ENCODE data around the gene HOXC13.

The HOXC13 gene

DNA sequence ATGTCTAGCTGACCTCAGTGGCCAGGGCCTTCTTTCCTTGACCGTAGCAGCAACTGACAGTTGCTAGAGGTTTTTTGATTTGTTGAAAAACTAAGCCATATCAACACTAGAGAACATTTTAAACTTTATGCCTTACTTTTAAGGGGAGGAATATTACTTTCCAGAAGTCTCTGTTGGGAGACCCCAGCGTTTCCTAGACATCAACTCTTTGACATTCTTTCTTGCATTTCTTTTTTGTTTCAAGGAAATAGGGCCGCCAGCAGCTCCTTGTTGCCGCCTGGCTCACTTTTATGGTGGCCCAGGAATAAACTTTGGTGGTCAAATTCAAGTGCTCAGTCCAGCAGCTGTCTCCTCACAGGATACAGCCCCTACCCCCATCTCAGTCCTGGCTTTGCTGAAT lies 31.8 kb downstream of the HOXC13 start:
- DNase-seq (ENCODE audit: low read depth, low spot score) = no peak

DNA sequence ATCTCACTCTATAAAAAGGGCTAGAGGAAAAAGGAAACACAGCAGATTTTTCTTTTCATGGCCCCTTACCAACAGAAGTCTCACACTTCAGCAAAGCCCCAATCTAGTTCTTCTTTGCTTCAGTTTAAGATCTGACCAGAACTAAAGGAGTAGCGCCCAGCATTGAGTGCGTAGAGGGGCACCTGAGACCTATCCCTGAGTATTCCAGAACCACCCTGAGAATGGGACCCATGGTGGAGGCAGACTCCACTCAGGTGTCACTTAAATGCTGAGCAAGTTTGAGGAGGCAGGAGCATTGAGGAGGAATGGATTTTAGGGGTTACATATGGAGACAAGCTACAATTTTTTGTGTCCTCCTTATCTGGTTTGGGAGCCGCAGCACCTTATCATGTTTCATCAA lies 32.5 kb downstream of the HOXC13 start:
- DNase-seq (ENCODE audit: low read depth, low spot score) = no peak

DNA sequence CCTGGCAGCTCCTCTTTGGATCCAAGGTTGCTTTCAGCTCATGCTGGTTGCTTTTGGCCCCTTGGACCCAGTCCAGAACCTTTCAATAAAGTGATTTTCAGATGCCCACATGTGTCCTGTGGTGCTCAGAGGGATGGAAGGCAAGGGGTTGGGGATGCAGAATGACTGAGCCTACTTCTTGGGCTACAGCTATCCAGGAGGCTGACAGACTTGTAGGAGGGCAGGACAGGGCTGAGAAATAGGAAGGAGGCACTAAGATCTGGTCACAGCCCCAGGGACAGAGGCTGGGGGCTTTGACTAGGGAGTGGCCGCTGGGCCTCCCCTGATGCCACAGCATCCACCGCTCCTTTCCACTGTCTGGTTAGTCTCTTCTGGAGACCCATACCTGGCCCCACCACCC lies 33.1 kb downstream of the HOXC13 start:
- DNase-seq (ENCODE audit: low read depth, low spot score) = no peak

DNA sequence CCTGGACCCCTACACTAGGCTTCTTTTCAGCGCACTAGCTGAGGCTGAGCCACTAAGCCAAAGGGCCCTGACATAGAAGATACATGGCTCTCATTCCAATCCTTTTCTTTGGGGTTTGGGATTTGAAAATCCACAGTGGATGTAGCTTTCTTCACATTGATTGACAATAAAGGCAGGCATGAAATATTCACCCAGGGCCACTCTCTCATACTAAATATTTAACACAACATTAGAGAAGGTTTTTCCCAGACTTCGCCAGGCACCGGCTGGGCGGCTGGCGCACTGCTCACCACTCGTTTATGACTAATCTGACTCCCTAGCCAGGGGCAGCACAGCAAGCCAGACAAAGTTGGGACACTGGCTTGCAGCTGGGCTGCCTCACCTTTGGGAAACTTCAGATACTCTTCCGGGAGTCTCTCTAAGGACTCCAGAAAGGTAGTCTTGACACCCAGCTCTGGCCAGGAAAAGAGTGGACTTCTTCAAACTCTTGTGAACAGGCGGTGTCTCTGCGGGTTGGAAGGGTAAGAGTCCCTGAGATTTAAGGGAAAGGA lies 33.6 kb downstream of the HOXC13 start:
- no peak for DNase-seq (ENCODE audit: low read depth, low spot score)

DNA sequence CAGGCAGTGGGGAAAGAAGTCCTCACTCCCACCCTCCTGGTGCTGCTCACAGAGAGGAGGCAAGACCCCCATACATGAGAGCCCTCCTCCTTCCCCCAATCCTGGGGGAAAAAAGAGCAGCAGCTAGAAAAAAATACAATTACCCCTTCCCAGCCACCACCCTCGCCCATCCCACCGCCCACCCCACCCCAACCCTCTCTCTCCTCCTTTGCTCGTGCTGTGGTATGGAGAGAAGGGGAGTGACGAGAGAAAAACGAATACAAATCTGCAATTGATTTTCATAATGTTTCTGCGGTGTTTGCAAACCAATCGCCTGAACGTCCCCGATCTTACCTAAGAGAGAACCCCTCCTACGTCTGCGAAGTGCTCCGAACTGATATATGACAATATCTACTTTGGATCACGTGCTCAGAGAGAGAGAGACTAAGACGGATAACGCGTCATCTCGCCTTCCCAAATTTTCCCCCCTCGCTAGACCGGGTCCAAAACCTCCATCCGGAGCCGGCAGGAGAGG lies 34.1 kb downstream of the HOXC13 start, which contains the start of gene HOXC11:
HOXC11 (plus strand) TSS at position 405 of the 514 bp plus-strand sequence. CDS start 116 bp downstream, outside the sequence.
- DNase-seq (ENCODE audit: low read depth, low spot score) = no peak

DNA sequence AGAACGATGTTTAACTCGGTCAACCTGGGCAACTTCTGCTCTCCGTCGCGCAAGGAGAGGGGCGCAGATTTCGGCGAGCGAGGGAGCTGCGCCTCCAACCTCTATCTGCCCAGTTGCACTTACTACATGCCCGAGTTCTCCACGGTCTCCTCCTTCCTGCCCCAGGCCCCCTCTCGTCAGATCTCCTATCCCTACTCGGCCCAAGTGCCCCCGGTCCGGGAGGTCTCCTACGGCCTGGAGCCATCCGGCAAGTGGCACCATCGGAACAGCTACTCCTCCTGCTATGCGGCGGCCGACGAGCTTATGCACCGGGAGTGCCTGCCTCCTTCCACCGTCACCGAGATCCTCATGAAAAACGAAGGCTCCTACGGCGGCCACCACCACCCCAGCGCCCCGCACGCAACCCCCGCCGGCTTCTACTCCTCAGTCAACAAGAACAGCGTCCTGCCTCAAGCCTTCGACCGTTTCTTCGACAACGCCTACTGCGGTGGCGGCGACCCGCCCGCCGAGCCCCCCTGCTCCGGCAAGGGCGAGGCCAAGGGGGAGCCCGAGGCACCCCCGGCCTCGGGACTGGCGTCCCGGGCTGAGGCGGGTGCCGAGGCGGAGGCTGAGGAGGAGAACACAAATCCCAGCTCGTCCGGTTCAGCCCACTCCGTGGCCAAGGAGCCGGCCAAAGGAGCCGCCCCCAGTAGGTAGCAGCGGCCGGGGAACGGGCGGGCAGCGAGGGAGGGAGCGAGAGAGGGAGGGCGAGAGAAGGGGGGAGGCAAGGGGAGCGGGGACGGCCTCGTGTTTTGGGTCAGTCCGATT lies 34.8 kb downstream of the HOXC13 start:
- no peak for DNase-seq (ENCODE audit: low read depth, low spot score)

DNA sequence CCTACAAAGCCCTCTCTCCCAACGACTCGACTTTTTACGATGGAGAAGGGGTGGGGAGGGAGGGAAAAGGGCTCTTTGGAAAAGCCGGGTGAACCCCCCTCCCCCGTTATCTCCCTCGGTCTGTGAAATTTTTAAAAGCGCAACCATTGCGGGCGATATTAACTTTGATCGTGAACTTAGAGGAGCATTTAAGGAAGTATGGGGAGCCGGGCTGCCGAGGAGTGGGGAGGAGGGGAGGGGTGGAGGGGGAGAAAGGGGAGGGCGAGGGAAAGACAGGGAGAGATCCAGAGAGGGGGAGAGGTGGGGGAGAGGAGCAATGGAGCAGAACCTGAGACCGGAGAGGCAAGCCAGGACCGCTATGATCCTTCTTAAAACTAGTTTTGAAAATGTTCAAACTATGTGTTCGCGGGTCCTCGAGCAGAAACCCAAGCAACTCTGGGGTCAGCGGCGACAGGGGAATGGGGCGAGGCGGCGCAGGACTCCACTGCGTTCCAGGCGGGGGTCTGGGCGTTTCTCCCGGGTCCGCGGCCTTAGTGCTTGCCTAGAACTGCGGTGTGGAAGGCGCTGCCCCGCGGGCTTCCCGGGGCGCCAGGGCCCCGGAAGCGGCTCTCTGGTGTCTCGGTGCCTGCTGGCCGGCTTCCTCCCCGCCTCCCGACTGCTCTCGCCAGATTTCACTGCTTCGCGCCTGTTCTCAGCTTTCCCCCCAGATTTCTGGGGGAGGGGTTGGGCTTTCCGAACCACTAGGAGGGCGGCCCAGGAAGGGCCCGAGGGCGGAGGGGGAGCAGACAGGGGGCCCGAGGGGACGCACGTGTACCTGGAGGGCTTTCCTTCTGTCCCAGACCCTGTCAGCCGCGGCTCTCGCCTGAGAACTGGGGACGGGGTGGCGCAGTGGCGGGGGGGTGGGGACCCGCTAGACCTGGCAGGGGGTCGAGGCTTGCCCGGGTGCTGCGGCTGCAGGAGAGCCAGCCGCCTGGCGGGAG lies 35.7 kb downstream of the HOXC13 start, which contains the start of gene HOTAIR:
HOTAIR (minus strand) TSS at position 871 of the 980 bp plus-strand sequence.
- DNase-seq (ENCODE audit: low read depth, low spot score) = no peak

DNA sequence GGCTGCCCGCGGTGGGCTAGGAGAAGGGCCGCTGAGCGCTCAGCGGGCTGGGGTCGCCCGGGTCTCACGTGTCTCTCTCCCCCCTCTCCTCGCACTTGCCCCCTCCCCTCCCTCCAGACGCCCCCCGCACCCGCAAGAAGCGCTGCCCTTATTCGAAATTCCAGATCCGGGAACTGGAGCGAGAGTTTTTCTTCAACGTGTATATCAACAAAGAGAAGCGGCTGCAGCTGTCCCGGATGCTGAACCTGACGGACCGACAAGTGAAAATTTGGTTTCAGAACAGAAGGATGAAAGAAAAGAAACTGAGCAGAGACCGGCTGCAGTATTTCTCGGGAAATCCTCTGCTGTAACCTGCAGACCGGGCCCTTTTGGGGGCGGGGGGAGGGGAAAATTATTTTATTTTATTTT lies 36.4 kb downstream of the HOXC13 start:
- no peak for DNase-seq (ENCODE audit: low read depth, low spot score)

DNA sequence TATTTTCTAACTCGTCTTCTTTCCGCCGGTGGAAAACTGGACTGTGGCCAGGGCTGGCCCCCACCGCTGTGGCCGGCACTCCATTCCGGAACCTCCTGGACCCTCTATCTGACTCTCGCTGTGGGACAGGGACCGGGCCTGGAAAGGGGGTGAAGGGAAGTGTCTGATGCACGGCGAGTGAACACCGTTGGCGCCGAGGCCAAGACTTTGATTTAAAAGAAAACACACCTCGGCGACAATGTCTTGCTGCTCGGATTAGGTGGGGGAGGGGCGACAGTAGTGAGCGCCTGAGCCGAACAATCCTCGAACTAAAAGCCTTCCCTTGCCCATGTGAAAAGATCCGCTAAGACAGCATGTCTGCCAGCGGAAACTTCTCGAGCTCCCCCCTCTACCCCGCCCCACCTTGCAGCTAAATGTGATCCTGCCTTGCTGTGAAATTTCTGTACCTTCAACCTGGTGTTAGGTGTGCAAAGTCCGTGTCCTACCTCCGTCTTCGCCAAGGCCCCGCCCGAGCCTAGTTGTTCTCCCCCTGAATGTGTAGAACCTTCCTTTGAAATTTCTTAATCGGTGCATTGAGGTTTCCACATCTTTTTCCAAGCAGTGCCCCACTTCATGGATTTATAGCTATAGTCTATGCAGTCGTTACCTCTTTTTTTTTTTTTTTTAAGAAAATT lies 37.0 kb downstream of the HOXC13 start:
- no peak for DNase-seq (ENCODE audit: low read depth, low spot score)

DNA sequence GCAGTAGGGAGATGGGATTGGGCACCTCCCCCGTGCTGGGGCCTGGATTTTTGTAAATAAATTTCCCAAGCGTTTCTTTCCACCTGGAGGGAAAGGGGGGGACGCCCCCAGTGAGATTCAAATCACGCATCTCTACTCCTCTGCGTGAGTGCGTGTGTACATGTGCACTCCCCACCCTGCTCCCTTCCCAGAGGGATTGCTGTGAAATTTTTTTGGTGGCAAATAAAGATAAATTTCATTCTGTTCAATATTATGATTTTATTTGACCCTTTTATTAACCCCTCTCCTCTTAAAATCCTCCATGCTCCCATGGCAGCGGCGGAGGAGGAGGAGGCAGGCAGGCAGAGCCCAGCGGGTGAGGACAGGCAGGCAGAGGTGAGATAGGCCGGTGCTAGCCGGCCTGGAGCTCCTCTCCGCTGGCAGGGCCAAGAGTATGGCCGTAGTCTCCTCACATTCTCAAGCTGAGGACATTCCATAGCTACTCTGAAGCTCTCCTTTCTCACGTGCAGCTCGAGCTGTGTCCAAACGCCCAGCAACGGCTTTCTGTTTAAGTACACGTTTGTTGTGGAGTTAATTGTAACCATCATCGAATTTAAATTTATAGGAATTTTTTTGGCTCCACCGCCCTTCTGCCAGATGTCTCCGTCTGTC lies 37.7 kb downstream of the HOXC13 start:
- no peak for DNase-seq (ENCODE audit: low read depth, low spot score)

DNA sequence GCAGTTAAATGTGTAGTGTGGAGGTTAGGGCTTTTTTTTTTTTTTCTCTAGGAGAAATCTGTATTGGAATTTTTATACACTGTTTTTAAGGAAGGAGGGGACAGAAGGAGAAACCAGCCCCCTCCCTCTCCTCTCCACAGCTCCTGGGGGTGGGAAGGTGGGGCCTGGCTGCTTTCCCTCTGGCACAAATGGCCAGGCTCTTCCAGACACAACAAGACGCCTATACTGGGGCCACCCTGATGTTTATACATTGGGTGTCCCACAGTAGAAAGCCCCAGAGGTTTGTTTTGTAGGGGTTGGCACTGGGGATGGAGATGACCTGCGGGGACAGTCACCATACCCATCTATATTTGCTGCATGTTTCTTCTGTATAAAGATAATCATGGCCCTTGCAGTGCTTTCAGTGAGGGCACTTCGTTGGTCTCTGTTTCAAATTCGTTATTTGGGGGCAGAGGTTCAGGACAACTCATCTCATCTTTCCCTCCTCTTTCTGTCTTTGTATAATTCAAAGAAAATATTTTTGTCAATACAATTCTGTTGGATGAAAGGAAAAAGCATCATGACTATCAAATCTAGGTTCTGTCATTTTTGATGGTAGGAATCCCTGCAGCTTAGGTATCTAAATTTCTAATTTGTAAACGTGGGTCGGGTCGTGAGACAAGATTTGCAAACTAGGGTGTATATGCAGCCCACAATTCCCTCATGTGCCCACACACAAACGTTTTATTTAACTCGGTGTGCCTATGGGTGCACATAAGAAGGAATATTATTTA lies 38.4 kb downstream of the HOXC13 start:
- no peak for DNase-seq (ENCODE audit: low read depth, low spot score)

DNA sequence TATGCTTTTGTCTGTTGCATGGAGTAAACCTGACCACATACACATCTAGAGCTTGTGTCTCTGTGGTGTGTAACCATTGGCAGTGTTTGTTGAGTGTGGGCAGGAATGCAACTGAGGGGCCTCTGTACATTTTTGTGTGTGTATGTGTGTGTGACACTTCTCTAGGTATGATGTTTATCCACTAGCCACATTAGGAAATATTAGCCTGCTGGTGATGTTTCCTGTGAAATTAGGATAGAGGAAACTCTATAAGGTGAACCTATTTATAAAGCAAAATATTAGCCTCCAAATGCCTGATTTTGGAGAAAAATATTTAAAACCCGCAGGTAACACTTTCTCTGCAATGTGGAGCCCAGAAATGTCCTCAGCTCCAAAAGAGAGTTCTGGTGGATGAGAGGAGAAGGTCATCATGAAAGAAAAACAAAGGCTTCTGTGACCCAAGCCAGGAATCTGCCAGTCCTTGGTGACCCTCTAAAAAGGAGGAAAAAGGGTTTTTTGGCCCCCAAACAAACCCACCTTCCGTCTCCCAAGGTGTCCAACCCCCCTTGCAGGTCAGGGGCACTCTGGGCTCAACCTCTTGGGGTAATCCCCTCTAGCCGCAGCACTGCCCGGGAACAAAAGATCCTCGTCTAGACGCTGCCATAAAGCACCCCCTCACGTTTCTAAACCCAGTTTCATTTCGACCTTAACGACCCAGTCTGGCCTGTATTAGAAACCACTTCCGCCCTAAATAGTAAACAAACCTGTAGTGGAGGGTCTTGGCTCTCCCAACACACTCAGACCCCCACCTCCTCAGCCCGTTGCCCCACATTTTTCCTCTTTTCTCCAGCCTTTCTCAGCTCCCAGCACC lies 39.2 kb downstream of the HOXC13 start:
- no peak for DNase-seq (ENCODE audit: low read depth, low spot score)

DNA sequence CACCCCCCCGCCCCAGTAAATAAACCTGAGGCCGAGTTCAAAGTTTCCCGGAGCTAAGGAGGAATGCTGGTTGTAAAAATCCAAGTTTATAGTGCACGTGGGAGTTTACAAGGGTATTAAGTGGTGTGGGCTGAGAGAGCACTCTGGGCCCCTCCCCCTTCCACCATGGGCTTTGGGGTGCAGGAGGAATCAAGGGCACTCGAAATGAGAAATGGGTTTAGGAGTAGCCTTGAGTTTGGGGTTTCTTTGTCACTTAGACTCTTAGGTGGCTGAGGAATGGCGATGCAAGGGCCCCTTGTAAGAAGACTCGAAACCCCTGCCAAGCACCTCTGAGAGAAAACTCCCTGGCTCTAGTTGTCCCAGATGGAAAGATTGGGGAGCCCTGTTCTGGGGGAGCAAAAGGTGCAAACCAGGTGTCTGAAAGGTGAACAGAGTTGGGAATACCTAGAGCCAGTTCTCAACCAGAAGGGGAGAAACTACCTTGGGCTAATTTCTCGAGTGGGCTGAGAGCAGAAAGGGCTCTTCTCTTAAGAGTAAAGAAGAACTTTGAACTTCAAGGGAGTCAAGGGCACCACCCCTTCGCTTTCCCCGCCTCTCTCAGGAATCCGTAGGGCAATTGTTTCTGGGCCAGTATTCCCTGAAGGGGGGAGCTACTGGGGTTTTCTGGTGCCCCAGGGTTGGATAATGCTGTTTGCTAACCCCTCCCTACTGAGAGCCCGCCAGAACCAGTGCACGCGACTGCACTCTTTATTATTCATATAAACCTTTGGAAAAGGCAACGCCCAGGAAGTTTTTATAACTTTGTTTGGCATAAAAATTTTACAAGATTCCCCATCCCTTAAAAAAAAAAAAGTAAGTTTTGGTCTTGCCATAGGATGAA lies 40.1 kb downstream of the HOXC13 start:
- no peak for DNase-seq (ENCODE audit: low read depth, low spot score)

DNA sequence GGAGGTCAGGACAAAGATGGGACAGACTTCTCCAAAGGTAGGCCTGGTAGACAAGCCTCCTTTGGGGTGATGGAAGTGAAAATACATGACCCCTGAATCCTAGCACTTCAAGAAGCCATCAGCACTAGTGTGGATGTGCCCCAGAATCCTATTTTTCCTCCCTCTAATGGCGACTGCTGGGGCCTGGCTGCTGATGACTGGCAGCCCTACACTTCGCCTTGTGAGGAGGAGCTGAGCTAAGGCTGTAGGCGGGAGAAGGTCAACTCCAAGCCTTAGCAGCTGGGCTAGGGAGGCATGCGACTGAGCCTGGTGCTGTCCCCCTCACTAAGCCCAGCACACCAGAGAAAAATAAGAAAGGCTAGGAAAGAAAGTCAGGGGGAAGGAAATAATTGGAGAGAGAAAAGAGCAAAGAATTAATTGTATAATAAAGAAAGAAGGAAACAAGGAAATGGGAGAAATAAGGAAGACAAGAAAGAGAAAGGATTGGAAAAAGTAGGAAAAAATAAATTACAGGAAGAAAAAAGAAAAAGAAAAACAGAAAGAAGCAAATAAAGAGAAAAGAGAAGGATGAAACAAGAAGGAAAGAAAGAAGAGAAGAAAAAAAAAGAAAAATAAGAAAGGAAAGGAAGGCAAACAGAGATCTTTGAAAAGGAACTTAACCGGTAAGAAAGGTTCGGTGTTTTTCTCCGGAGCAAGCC lies 41.6 kb downstream of the HOXC13 start:
- no peak for DNase-seq (ENCODE audit: low read depth, low spot score)

DNA sequence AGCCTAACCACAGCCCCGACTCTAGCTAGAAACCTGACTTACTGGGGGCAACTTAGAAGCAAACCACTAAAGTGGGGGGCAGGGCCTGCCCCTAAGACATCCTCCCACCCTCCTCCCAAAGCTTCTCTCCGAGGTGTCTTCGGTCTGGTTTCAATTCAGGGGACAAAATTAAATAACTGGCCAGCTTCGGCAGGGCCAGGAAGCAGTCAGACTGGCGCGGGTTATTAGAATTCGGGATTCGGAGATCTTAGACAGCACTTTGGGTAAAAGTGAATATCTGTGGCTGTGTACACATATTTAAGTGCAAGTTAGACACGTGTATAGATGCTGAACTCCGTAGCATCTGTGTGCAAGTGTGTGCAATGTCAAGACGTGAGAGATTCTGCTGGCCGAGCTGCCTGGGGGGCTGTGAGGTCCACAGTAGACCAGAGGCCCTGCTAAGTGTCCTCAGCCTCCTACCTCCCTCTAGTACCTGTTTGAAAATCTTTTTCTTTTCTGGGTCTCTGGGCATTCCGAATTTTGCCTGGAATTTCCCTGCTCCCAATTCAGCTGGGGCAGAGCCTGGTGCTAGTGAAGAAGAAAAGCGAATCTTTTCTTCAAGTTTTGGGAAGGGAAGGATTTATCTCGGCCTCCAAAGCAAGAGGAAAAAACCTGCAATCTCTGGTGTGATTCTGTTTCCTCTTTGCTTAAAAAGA lies 42.3 kb downstream of the HOXC13 start:
- DNase-seq (ENCODE audit: low read depth, low spot score) = no peak

DNA sequence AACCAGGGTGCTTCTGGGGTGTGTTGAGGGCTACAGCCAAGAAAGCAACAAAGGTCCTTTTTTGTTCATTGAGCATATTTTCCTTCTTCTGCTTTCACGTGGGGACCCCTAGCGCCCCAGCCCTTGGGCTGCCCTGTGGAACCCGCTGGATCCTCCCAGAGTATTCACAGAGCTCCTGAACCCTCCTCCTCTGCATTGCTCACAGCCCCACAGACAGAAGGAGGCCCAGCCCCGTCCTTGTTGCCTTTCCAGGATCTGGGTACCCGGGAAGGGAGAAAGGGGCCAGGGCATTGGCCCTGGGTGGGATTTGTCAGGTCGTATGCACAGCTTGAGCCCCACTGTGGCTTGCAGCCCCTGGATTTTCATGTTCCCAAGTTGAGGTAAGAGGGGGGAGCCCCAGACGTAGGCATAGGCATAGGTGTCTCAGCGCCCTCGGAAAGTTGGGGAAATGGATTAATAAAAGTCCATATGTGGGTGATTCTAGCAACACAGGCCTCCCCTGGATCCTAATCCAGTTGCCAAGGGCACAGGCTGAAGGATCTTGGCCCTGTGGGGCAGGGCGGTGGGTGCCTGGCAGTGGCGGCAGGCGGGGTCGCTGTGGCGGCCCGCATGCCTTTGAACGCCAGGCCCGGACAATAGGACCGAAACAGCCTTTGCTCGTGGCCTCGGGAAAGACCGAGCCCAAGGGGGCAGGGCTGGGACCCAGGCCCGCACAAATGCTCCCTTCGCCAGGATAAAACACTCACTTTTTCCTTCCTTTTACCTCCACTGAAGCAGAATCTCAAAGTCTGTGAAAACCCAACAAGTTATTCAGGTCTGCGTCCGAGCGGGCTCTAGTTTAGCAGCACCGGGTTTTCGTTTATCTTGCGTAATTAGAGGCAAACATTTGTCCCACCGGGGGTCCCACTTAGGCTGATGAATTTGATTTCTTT lies 43.3 kb downstream of the HOXC13 start:
- DNase-seq (ENCODE audit: low read depth, low spot score) = no peak
